ENCODE measurements around the gene SLC6A6.

- TF ChIP-seq EZH2 (IDR thresholded peaks at IDR 0.05; ENCODE audit: borderline replicate concordance) (no peak), CTCF (IDR thresholded peaks at IDR 0.05; ENCODE audit: poor library complexity) (no peak)
Observed at GRCh38 chr3:14494279-14494972, 92.0 kb downstream of the SLC6A6 start.

All from hepatocyte (in vitro differentiated cells).